HG03103 (cell line): ENCODE results near the gene ERC2.
A peak's percentile ranks its signal among the peaks of the same experiment; 100 is the strongest.
"Not testable (repeated sequence)": the region's sequence is repeated elsewhere in the genome, so short reads cannot be mapped to it uniquely, and the experiment has no call there.

Source experiments
- ATAC-seq: cut with Tn5 transposase; IDR thresholded peaks from one replicate; pipeline ENCODE4 v1.9.1; 2021; ENCODE audit warnings: low read depth; ENCODE audit not compliant: unreplicated experiment

ERC2 gene

GRCh38 chr3:56468184-56469106 lies at the start of gene ERC2:
Gene ERC2, minus strand, starts transcription at chr3:56468467.
- ATAC-seq: no peak

DNA sequence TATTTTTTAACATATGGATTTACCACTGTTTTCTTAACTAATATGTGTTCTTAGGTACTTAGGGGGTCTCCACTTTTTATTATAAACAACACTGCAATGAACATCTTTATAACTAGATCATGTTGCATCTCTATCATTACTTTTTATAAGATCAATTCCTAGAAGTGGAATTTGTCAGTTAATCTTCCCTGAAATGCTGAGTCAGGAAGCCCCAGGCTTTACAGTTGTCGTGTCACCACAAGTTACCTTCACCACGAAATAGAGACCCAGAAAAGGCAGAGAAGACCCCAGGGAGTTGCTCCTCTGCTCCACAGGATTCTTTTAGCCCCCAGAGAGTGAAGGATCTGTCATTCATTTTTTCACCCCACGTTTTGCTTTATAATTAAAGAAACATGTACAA lies 34.5 kb upstream of the ERC2 start:
- no peak for ATAC-seq

DNA sequence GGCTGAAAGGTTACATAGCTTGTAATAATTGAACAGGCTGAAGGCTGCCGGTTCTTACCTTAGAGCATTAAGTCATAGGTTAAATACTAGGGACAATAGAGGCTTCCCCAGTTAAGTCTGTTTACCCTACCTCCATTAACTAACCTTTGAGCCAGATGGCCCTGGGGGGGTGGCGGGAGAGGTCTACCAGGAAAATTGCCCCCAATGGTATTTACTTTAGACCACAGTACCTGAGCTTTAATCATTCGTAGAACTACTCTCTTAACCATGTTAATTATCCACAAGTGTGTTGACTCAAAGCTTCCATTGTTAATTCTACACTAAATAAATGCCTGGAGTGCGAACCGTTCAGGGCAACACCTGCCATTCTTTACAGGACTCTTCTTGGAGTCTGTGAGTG lies 28.1 kb upstream of the ERC2 start:
- ATAC-seq: not testable (repeated sequence)

- peak; percentile 87 for ATAC-seq
Measured at GRCh38 chr3:56494679-56495322, 26.5 kb upstream of the ERC2 start.

DNA sequence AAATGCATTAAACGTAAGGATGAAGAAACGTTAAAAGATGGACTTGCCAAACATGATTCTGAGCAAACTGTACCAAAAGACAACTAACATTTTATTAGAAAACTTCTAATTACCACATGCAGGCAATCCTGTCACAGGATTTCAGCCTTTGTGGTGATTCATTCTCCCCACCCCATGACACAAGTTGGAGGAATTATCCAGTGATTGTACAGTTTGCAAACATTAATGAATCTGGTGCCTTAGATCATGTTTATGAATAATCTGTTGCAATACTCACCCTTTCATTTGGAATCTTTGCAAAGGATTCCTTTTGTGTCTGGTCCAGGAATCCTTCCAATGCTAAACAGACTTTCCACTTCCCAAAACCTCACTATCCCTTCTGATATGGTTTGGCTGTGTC lies 23.3 kb upstream of the ERC2 start:
- ATAC-seq: no peak

GRCh38 chr3:56488812-56489600 lies 20.7 kb upstream of the ERC2 start:
- no peak for ATAC-seq

GRCh38 chr3:56484525-56485032 lies 16.3 kb upstream of the ERC2 start:
- ATAC-seq: no peak

DNA sequence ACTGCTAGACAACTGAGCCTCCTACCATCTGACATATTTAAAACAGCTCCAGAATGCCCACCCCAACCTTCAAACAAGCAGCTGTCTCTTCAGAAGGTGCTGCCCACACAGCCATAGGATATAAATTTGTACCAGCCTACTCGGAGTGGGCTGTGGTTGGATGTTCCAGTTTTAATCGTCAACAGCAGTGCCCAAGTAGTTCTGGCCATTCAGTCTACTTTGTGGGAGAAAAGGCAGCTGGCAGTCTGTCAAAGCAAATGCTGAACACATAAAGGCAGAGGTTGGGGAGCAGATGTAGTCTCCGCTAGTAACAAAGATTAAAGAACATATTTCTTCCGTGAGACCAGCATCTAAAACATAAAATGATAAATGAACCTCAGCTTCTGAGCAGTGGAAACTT lies 15.9 kb upstream of the ERC2 start:
- ATAC-seq: no peak

- ATAC-seq: no peak
Measured at GRCh38 chr3:56477646-56478045, 9.4 kb upstream of the ERC2 start.

GRCh38 chr3:56476771-56477170 lies 8.5 kb upstream of the ERC2 start:
- no peak for ATAC-seq

GRCh38 chr3:56471771-56472170 lies 3.5 kb upstream of the ERC2 start:
- ATAC-seq: no peak

- no peak for ATAC-seq
Measured at GRCh38 chr3:56469141-56469540, 874 bp upstream of the ERC2 start.

DNA sequence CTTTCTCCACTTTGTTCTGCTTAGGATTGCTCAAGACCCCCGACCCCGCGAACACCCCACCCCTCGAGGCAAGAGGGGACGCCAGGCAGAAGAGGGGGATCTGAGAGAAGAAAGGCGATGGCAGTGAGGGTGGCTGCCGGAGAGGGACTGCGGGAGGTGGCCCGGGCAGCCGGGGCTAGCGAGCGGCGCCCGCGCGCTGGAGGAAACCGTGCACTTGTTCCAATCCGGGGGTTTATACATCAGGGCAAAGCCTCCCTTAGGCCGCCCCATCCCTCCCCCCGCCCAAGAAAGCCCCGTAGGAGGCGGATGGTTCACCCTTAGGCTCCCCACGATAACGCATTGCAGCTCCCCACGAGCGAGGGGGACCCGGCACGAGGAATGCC lies 475 bp downstream of the ERC2 start:
- ATAC-seq: no peak

- ATAC-seq: no peak
Measured at GRCh38 chr3:56467108-56467507, 1.2 kb downstream of the ERC2 start.

GRCh38 chr3:56459719-56460118 lies 8.5 kb downstream of the ERC2 start:
- no peak for ATAC-seq

DNA sequence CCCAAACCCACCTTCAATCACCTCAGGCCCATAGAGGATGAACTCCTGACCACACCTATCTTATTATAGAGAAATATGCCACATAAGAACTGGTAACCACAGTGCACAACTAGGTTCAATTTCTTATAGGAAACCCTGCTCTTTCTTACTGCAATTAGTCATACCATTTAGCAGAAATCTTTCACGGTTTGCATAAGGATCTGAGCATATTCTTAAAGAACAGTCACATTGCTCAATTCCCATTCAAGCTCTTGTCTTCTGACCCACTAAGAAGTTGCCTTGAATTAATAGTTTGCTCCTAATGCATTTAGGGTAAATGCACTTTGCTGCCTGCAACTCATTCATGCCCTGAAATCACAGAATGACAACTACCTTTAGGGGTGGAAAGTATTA lies 9.2 kb downstream of the ERC2 start:
- ATAC-seq: no peak

GRCh38 chr3:56458496-56459103 lies 9.7 kb downstream of the ERC2 start:
- no peak for ATAC-seq

DNA sequence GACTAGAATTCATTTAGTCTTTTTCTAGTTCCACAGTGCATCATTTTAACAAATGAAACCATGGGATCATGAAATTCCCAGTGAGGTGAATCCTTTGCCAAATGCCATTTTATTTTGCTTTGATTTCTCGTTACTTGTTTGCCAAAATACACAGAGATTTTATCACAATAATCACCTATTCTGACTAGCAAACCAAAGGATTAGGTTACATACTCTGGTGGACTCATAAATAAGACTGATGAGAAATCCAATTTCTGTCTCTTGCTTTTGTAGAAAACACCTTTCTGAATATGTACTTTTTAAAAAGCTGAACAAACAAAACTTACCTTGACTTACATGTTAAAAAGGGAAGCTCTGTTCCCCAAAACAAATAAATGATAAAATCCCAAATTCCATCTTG lies 12.2 kb downstream of the ERC2 start:
- no peak for ATAC-seq

DNA sequence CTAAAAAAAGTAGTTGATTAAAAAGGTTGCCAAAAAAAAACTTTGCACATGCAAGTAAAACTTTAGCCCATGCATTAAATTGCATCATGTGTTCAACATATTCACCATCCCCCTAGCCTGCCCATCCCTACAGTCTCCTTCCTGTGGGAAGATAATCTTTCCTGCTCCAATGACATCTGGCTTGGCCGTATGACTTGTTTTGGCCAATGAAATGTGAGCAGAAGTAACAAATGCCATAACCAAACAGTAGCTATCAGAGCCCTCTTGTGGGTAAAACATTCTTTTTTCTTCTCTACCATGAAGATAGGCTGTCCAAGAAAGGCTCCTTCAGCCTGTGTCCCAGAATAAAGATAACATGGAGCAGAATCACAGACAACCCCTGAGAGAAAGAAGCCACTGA lies 15.3 kb downstream of the ERC2 start:
- ATAC-seq: no peak

GRCh38 chr3:56452085-56452484 lies 16.2 kb downstream of the ERC2 start:
- ATAC-seq: no peak

- ATAC-seq: no peak
Measured at GRCh38 chr3:56443372-56443771, 24.9 kb downstream of the ERC2 start.
